Ishikawa (cell line): ENCODE results near the gene PLXNB3.

Experiments used
- CREB1 ChIP-seq: IDR thresholded peaks from 2 replicates; pipeline ENCODE4 v1.6.1; 2012; ENCODE audit warnings: low read depth
- EP300 ChIP-seq: IDR thresholded peaks from 2 replicates; pipeline ENCODE4 v1.6.1; 2012; ENCODE audit warnings: borderline replicate concordance
- RAD21 ChIP-seq: IDR thresholded peaks from 2 replicates; pipeline ENCODE4 v1.6.1; 2012; ENCODE audit warnings: low read depth
- TF ChIP-seq, protein P1 (sequence below): IDR thresholded peaks from 2 replicates; pipeline ENCODE4 v1.6.1; 2012; ENCODE audit warnings: low read depth, mild to moderate bottlenecking

DNA sequence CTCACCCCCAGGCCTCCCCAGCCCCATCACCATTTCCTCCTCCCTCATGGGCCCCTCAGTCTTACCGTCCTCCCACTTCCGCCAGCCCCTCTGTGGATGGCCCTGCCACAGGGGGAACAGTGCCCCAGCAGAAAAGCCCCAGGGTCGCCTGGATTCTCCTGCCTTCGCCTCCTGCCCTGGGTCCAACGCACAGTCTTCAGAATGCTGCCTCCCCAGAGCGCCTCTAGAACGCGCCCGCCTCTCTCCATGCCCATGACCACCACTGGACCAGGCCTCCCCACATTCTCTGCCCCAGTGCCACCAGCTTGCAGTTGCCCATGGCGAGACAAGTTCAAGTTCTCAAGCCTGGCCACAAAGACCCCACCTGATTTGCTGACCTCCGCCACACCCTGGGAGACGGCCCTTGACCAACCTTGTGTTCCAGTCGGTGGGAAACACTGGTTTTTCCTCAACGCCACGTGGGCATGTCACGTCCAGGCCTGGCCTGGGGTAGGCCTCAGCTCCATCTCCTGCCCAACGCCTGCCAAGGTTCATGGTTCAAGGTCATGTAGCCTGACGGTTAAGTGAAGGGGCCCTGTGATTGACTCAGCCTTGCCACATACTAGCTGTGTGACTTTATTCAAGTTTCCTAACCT is 634 bp upstream of the PLXNB3 start:
- TF ChIP-seq EP300 = no peak
- no peak for TF ChIP-seq RAD21
- TF ChIP-seq, protein P1, sequence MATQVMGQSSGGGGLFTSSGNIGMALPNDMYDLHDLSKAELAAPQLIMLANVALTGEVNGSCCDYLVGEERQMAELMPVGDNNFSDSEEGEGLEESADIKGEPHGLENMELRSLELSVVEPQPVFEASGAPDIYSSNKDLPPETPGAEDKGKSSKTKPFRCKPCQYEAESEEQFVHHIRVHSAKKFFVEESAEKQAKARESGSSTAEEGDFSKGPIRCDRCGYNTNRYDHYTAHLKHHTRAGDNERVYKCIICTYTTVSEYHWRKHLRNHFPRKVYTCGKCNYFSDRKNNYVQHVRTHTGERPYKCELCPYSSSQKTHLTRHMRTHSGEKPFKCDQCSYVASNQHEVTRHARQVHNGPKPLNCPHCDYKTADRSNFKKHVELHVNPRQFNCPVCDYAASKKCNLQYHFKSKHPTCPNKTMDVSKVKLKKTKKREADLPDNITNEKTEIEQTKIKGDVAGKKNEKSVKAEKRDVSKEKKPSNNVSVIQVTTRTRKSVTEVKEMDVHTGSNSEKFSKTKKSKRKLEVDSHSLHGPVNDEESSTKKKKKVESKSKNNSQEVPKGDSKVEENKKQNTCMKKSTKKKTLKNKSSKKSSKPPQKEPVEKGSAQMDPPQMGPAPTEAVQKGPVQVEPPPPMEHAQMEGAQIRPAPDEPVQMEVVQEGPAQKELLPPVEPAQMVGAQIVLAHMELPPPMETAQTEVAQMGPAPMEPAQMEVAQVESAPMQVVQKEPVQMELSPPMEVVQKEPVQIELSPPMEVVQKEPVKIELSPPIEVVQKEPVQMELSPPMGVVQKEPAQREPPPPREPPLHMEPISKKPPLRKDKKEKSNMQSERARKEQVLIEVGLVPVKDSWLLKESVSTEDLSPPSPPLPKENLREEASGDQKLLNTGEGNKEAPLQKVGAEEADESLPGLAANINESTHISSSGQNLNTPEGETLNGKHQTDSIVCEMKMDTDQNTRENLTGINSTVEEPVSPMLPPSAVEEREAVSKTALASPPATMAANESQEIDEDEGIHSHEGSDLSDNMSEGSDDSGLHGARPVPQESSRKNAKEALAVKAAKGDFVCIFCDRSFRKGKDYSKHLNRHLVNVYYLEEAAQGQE = no peak
- TF ChIP-seq CREB1 = no peak
